HEK293 (cell line): ENCODE measurements around the gene IFI27L1.

Source experiments
- ATF2 ChIP-seq: fragments of 450-650 bp; formaldehyde crosslinking; IDR thresholded peaks from 2 replicates; pipeline ENCODE4 v1.5.1; 2016; ENCODE audit warnings: missing biosample characterization, missing genetic modification characterization, low read depth
- CTCF ChIP-seq: fragments of 450-650 bp; formaldehyde crosslinking; IDR thresholded peaks from 2 replicates; pipeline ENCODE4 v1.5.1; 2016; ENCODE audit warnings: missing biosample characterization, missing genetic modification characterization
- REPIN1 ChIP-seq: fragments of 450-650 bp; formaldehyde crosslinking; IDR thresholded peaks from 2 replicates; pipeline ENCODE4 v1.5.1; 2017; ENCODE audit warnings: missing biosample characterization, missing genetic modification characterization, low read depth
- ZNF223 ChIP-seq: fragments of 450-650 bp; formaldehyde crosslinking; IDR thresholded peaks from 2 replicates; pipeline ENCODE4 v1.5.1; 2016; ENCODE audit warnings: missing biosample characterization, missing genetic modification characterization
- ZNF24 ChIP-seq: fragments of 450-650 bp; formaldehyde crosslinking; IDR thresholded peaks from 2 replicates; pipeline ENCODE4 v1.5.1; 2016; ENCODE audit warnings: missing biosample characterization, missing genetic modification characterization
- ZNF398 ChIP-seq: fragments of 450-650 bp; formaldehyde crosslinking; IDR thresholded peaks from 2 replicates; pipeline ENCODE4 v1.5.1; 2017; ENCODE audit warnings: missing biosample characterization, missing genetic modification characterization
- ZNF555 ChIP-seq: fragments of 450-650 bp; formaldehyde crosslinking; conservative IDR thresholded peaks from 2 replicates; pipeline ENCODE4 v1.5.1; 2017; ENCODE audit warnings: missing biosample characterization, mild to moderate bottlenecking, missing genetic modification characterization, inconsistent platforms
- ZNF624 ChIP-seq: fragments of 450-650 bp; formaldehyde crosslinking; IDR thresholded peaks from 2 replicates; pipeline ENCODE4 v1.5.1; 2017; ENCODE audit warnings: missing biosample characterization, missing genetic modification characterization

GRCh38 chr14:94054401-94054800 lies 26.7 kb upstream of the IFI27L1 start:
- TF ChIP-seq ZNF24 (tag by site-specific recombination) (no peak), ATF2 (tag by site-specific recombination) (no peak), CTCF (no peak), REPIN1 (tag by site-specific recombination) (no peak), ZNF624 (tag by site-specific recombination) (no peak), ZNF223 (tag by site-specific recombination) (no peak), ZNF398 (tag by site-specific recombination) (no peak), ZNF555 (tag by site-specific recombination) (no peak)
